ENCODE results near the gene RETREG1. TPM values are rescaled to one million over a fixed set of nuclear protein-coding genes. Genes with fewer than 3 reads are reported as not detected.

The RETREG1 gene
- total RNA-seq, 1 donor from 2014 or later: 105 TPM

- no peak for DNase-seq (ENCODE audit: low spot score)
- intact Hi-C loops (cut with DNase I): no loop called here
These were observed 145.4 kb downstream of the RETREG1 start for GRCh38 chr5:16471387-16471786.

DNA sequence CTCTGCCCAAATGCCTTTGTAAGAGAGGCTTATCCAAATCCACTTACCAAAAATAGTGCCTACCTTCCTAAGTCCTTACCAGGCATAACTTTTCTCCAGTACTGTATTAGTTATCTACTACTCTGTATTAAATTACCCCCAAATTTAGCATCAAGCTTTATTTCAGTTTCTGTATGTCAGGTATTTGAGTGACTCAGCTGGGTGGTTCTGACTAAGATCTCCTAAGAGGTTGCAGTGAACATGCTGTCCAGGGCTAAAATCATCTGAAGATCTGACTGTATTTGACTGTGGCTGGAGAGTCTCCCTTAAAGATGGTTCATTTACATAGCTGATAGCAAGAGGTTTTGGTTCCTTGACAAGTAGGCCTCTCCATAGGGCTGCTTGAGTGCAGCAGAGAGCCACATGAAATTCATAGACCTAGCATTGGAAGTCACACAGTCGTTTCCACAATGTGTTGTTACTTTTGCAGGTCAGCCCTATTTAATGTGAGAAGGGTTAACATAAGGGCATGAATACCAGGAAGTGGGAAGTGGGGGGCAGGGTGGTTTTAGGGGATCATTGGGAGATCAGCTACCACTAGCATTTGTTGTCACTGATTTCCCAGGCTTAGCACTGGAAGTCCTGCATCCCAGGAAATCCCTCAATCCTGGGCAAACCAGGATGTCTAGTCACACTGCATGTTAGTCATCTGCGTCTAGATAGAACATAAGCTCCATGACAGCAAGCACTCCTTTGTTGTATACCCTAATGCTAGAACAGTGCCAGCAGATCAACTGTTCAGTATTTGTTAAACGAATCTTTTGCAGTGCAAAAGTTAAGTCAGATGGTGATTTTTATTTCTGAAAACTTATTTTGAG is 149.2 kb downstream of the RETREG1 start:
- no peak for DNase-seq (ENCODE audit: low spot score)
- intact Hi-C loops (cut with DNase I): loop anchor here (2.0 to 5.0 kb wide), 3 partner anchors 21 to 200 kb away; no protein-coding TSS in a partner anchor

GRCh38 chr5:16465544-16466432 is 151.0 kb downstream of the RETREG1 start, which contains the start of gene ZNF622:
TSS of gene ZNF622 (minus strand) at chr5:16465800. CDS start at chr5:16465665, 135 bp downstream.
- DNase-seq (ENCODE audit: low spot score): peak; percentile 97
- intact Hi-C loops (cut with DNase I): loop anchor here (2.0 to 5.0 kb wide), 3 partner anchors 23 to 202 kb away; no protein-coding TSS in a partner anchor

DNA sequence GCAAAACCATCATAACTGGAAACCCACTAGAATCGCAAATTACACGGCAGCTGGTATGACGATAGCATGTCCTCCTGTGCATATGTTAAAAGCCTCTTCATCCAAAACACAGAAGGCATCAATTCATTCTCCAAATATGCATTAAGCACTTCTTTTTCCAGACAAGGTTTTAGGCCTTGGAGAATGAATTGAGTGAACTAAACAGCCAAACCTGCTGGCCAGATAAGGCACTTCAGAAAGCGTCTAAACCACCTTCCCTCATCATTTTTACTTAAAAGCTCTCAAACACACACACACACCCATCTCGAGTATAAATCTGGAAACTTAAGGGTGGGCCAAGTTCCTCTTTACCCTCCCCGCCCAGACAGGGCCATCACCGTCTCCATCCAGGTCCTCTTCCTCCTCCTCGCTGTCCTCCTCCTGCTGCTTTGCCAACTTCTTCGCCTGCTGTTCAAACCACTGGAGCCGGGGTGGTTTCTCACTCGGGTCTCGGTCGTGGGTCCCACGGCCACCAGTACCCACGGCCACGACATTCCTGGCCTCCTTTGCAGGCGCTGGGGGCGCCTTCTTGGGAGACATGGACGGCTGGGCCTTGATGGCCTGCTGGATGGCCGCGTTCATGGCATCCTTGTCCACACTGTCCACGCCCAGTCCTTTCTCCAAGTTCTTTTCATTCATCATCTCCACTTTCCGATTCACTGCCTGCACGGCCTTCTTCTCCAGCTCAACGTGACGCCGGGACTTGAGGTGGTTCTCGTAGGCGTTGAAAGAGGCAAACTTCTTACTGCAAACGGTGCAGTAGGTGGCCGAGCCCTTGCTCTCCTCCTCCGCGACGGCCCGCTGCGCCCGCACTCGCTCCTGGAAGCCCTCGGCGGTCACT is 151.9 kb downstream of the RETREG1 start:
- peak; percentile 73 for DNase-seq (ENCODE audit: low spot score)
- intact Hi-C loops (cut with DNase I): loop anchor here (5.0 kb wide), 1 partner anchor 202 kb away; no protein-coding TSS in a partner anchor

- DNase-seq (ENCODE audit: low spot score): no peak
- intact Hi-C loops (cut with DNase I): no loop called here
These were observed 152.6 kb downstream of the RETREG1 start for GRCh38 chr5:16464231-16464630.

DNA sequence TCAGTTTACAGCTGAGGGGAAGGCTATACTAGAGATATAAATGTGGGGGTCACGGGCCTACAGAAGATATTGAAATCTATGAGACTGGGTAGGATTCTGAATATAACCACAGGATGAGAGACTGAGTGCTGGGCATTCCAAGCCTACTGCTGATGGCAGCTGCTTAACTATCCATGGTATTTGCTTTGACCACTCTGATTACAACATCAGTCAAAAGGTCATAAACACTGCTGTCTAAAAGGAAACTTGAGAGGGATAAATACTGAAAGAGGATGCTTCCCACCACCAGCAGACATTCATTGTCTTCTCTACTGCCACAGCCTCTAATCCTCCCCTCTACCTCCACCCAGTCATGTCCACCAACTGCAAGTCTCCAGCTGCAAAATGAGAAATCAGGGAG is 155.0 kb downstream of the RETREG1 start:
- no peak for DNase-seq (ENCODE audit: low spot score)
- intact Hi-C loops (cut with DNase I): no loop called here

DNA sequence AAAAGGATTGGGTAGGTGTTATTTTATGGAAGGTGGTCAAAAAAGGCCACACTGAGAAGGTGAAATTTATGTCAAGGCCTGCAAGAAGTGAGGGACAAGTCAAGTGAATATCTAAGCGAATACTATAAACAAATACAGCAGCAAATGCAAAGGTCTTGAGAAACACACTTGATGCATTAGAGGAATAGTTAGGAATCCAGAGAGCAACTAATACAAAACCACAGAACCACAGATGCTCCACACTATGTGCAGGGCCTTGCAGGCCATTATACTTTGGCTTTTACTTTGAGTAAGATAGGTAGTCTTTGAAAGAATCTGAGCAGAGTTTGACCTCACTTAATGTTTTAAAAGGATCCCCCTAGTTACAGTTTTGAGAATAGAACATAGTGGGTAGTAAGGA is 155.8 kb downstream of the RETREG1 start:
- DNase-seq (ENCODE audit: low spot score): no peak
- intact Hi-C loops (cut with DNase I): no loop called here

GRCh38 chr5:16459451-16459850 is 157.3 kb downstream of the RETREG1 start:
- intact Hi-C loops (cut with DNase I): loop anchor here (5.0 to 10.0 kb wide), 3 partner anchors 112 to 625 kb away; no protein-coding TSS in a partner anchor
- DNase-seq (ENCODE audit: low spot score): no peak

- intact Hi-C loops (cut with DNase I): loop anchor here (5.0 to 10.0 kb wide), 3 partner anchors 111 to 623 kb away; no protein-coding TSS in a partner anchor
- DNase-seq (ENCODE audit: low spot score): no peak
These were observed 158.9 kb downstream of the RETREG1 start for GRCh38 chr5:16457853-16458252.

DNA sequence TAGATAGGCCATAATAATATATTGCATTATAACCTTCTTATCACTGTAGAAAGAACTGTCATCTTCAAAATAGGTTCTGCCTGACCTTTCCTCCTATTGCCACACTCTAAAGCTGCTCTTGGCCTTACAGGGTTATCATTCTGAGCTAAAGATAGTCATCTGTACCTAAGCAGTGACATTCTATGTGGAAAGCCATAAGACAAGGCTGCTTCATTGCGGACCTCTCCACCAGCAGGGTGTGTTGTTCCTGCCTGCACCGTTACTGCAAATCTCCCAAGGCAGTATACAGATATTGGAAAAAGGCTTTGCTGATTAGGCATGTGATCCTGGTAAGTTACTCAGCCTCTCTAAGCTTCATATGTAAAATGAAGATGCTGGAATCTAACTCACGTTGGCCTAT is 159.3 kb downstream of the RETREG1 start:
- intact Hi-C loops (cut with DNase I): loop anchor here (5.0 to 10.0 kb wide), 3 partner anchors 110 to 623 kb away; no protein-coding TSS in a partner anchor
- DNase-seq (ENCODE audit: low spot score): no peak

- intact Hi-C loops (cut with DNase I): loop anchor here (5.0 to 10.0 kb wide), 3 partner anchors 109 to 621 kb away; no protein-coding TSS in a partner anchor
- DNase-seq (ENCODE audit: low spot score): no peak
These were observed 160.5 kb downstream of the RETREG1 start for GRCh38 chr5:16456103-16456832.

DNA sequence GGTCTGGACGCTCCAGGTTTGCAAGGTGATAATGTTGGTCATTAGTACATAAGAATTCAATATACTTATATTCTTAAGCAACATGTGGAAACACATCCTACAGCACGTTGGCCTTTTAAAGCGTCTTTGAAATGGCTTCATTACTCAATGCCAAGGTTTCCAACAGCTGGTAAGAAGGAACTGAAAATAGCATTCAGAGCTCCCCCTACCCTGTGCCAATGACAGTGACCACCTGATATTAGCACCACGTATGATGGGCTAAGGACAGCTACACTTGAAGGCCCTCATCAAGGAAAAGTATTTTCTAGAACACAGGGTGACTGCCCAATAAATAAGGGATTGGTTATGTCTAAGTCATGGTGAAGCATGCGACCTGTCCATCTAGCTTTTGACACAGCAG is 161.1 kb downstream of the RETREG1 start:
- no peak for DNase-seq (ENCODE audit: low spot score)
- intact Hi-C loops (cut with DNase I): loop anchor here (2.0 to 10.0 kb wide), 4 partner anchors 108 to 621 kb away; no protein-coding TSS in a partner anchor

GRCh38 chr5:16454686-16455085 is 162.1 kb downstream of the RETREG1 start:
- no peak for DNase-seq (ENCODE audit: low spot score)
- intact Hi-C loops (cut with DNase I): loop anchor here (2.0 to 10.0 kb wide), 5 partner anchors 107 to 620 kb away; partner anchors contain the start of gene MARCHF11

- no peak for DNase-seq (ENCODE audit: low spot score)
- intact Hi-C loops (cut with DNase I): loop anchor here (2.0 to 10.0 kb wide), 4 partner anchors 276 to 619 kb away; partner anchors contain the start of gene MARCHF11
These were observed 163.2 kb downstream of the RETREG1 start for GRCh38 chr5:16453609-16454008.

- intact Hi-C loops (cut with DNase I): loop anchor here (5.0 to 10.0 kb wide), 3 partner anchors 273 to 615 kb away; partner anchors contain the start of gene MARCHF11
- DNase-seq (ENCODE audit: low spot score): no peak
These were observed 166.6 kb downstream of the RETREG1 start for GRCh38 chr5:16450163-16450562.

- DNase-seq (ENCODE audit: low spot score): no peak
- intact Hi-C loops (cut with DNase I): no loop called here
These were observed 169.8 kb downstream of the RETREG1 start for GRCh38 chr5:16446993-16447392.

GRCh38 chr5:16437977-16438376 is 178.8 kb downstream of the RETREG1 start:
- intact Hi-C loops (cut with DNase I): no loop called here
- no peak for DNase-seq (ENCODE audit: low spot score)
